NCI-H2107 treated with DMSO at 0.1 percent for 48 hours (cell line): ENCODE results near the gene RNF180.

Experiments used
- DNase-seq: peaks from one replicate; lab custom pipeline; 2025; ENCODE audit not compliant: unreplicated experiment; lab: John Stamatoyannopoulos, UW

Gene RNF180

GRCh38 chr5:64165500-64166200 is at the start of gene RNF180:
RNF180 (plus strand) TSS chr5:64165843; CDS start chr5:64200808, 34,965 bp downstream.
- DNase-seq, result no peak

- no peak for DNase-seq
Observed at GRCh38 chr5:64125521-64125920, 40.1 kb upstream of the RNF180 start.

- DNase-seq, result no peak
Observed at GRCh38 chr5:64126202-64126741, 39.4 kb upstream of the RNF180 start.

- DNase-seq, result no peak
Observed at GRCh38 chr5:64140018-64140417, 25.6 kb upstream of the RNF180 start.

- DNase-seq, result no peak
Observed at GRCh38 chr5:64144425-64145215, 21.0 kb upstream of the RNF180 start.

GRCh38 chr5:64145216-64145895 is 20.3 kb upstream of the RNF180 start:
- DNase-seq, result no peak

GRCh38 chr5:64147379-64147778 is 18.3 kb upstream of the RNF180 start:
- DNase-seq, result no peak

GRCh38 chr5:64147849-64148441 is 17.7 kb upstream of the RNF180 start:
- DNase-seq, result no peak

GRCh38 chr5:64149268-64149667 is 16.4 kb upstream of the RNF180 start:
- DNase-seq, result no peak

- no peak for DNase-seq
Observed at GRCh38 chr5:64149857-64150521, 15.7 kb upstream of the RNF180 start.

GRCh38 chr5:64156261-64156660 is 9.4 kb upstream of the RNF180 start:
- DNase-seq, result no peak

- DNase-seq, result no peak
Observed at GRCh38 chr5:64158827-64159226, 6.8 kb upstream of the RNF180 start.

GRCh38 chr5:64160201-64160600 is 5.4 kb upstream of the RNF180 start:
- DNase-seq, result no peak

- DNase-seq, result no peak
Observed at GRCh38 chr5:64161420-64161819, 4.2 kb upstream of the RNF180 start.

- DNase-seq, result no peak
Observed at GRCh38 chr5:64163135-64163534, 2.5 kb upstream of the RNF180 start.

GRCh38 chr5:64163746-64164145 is 1.9 kb upstream of the RNF180 start:
- no peak for DNase-seq

- no peak for DNase-seq
Observed at GRCh38 chr5:64164166-64164565, 1.5 kb upstream of the RNF180 start.

- no peak for DNase-seq
Observed at GRCh38 chr5:64165160-64165499, 513 bp upstream of the RNF180 start.

GRCh38 chr5:64166201-64166959 is 737 bp downstream of the RNF180 start:
- no peak for DNase-seq

GRCh38 chr5:64176301-64176700 is 10.7 kb downstream of the RNF180 start:
- DNase-seq, result no peak
